ENCODE results near the gene GATA5.

Gene GATA5

GRCh38 chr20:62470459-62470858, 5.3 kb downstream of the GATA5 start:
- no peak for DNase-seq

- DNase-seq, result no peak
Observed at GRCh38 chr20:62470001-62470400, 5.8 kb downstream of the GATA5 start.

GRCh38 chr20:62469352-62469751, 6.4 kb downstream of the GATA5 start:
- DNase-seq, result no peak

- no peak for DNase-seq
Observed at GRCh38 chr20:62466806-62467537, 8.8 kb downstream of the GATA5 start.

- DNase-seq, result no peak
Observed at GRCh38 chr20:62466072-62466760, 9.6 kb downstream of the GATA5 start.

- DNase-seq, result no peak
Observed at GRCh38 chr20:62464990-62465389, 10.8 kb downstream of the GATA5 start.

- no peak for DNase-seq
Observed at GRCh38 chr20:62464425-62464770, 11.4 kb downstream of the GATA5 start.

- DNase-seq, result no peak
Observed at GRCh38 chr20:62463651-62464424, 12.0 kb downstream of the GATA5 start.

- DNase-seq, result no peak
Observed at GRCh38 chr20:62462976-62463592, 12.7 kb downstream of the GATA5 start.

GRCh38 chr20:62461834-62462233, 14.0 kb downstream of the GATA5 start:
- DNase-seq, result no peak

- no peak for DNase-seq
Observed at GRCh38 chr20:62461157-62461556, 14.6 kb downstream of the GATA5 start.

GRCh38 chr20:62460678-62461077, 15.1 kb downstream of the GATA5 start:
- DNase-seq, result no peak

GRCh38 chr20:62459488-62459887, 16.3 kb downstream of the GATA5 start:
- no peak for DNase-seq

- no peak for DNase-seq
Observed at GRCh38 chr20:62458275-62459251, 17.2 kb downstream of the GATA5 start.

GRCh38 chr20:62457831-62458230, 18.0 kb downstream of the GATA5 start:
- DNase-seq, result no peak

GRCh38 chr20:62457098-62457497, 18.7 kb downstream of the GATA5 start:
- DNase-seq, result no peak

GRCh38 chr20:62455929-62456328, 19.9 kb downstream of the GATA5 start:
- DNase-seq, result no peak

- DNase-seq, result no peak
Observed at GRCh38 chr20:62454904-62455636, 20.7 kb downstream of the GATA5 start.

- DNase-seq, result no peak
Observed at GRCh38 chr20:62453186-62453808, 22.5 kb downstream of the GATA5 start.

GRCh38 chr20:62452475-62453095, 23.2 kb downstream of the GATA5 start:
- no peak for DNase-seq

GRCh38 chr20:62451970-62452369, 23.8 kb downstream of the GATA5 start:
- DNase-seq, result no peak

Measured in inflammatory macrophage treated with lipopolysaccharide for 1 hour (primary cell).